Left renal cortex interstitium (tissue), 4 donors: ENCODE measurements around the gene IGSF3. TPM values are rescaled to one million over a fixed set of nuclear protein-coding genes. Genes with fewer than 3 reads are reported as not detected.
"Not testable (repeated sequence)": the region's sequence is repeated elsewhere in the genome, so short reads cannot be mapped to it uniquely, and the experiment has no call there.

Experiments
- DNase-seq, 4 donors: peaks; one replicate each; pipeline ENCODE4 v3.0.0-alpha.2; 2013; ENCODE audit warnings: low read depth in 4 of 4, low spot score in 2 of 4, missing footprints in 1 of 4
- polyA plus RNA-seq, 4 donors: library from polyadenylated mRNA; unstranded; fragments of 120-200 nt; gene quantifications; one replicate each; pipeline ENCODE4 v1.2.1, GENCODE V29; 2013; ENCODE audit not compliant: insufficient read length in 4 of 4

Gene IGSF3
- polyA plus RNA-seq, 4 donors, result 26.0 to 29.4 (median 28.7) TPM

GRCh38 chr1:116631996-116632925 is 35.3 kb downstream of the IGSF3 start:
- not testable (repeated sequence) for DNase-seq

GRCh38 chr1:116631554-116631953 is 36.0 kb downstream of the IGSF3 start:
- DNase-seq, result not testable (repeated sequence)

- DNase-seq, result not testable (repeated sequence)
These were observed 37.5 kb downstream of the IGSF3 start for GRCh38 chr1:116630057-116630456.

- DNase-seq, result not testable (repeated sequence)
These were observed 38.1 kb downstream of the IGSF3 start for GRCh38 chr1:116629441-116629840.

GRCh38 chr1:116628448-116628847 is 39.1 kb downstream of the IGSF3 start:
- DNase-seq, result no peak

DNA sequence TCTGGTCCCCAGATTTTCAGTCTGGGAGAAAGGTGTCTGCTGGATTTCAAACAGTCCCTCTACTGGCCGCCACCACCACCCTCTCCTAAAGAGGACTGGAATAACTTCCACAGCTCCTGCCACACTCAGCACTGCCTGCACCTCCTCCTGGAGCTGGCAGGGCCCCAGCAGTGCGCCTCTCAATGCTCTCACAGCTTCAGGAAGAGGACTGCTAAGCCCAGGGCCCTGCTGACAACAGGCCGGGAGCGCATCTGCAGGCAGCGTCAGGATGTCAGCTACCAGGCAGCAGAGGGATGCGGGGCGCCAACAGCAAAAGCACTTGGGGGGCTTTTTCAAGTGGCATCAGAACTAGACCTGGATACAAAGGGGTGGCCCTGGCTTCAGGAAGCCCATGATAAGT is 40.2 kb downstream of the IGSF3 start:
- not testable (repeated sequence) for DNase-seq

- DNase-seq, result not testable (repeated sequence)
These were observed 40.6 kb downstream of the IGSF3 start for GRCh38 chr1:116626915-116627314.

DNA sequence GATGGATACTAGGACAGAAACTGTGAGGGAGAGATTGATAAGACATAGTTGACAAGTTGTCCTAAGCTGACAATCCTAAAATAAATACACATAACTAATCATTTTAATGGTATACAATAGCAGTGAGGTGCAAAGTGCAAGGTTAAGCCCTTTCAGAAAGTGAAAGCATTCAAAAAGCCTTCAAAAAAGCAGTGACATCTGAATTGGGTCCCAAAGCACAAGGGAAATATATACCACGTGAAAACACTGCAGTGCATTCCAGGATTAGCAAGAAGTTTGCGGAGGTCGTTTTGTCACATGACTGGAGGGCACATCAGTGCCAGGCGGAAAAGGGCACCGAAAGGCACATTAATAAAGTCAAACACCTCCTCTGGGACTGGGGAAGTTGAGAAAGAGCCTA is 42.4 kb downstream of the IGSF3 start:
- DNase-seq, result not testable (repeated sequence)

DNA sequence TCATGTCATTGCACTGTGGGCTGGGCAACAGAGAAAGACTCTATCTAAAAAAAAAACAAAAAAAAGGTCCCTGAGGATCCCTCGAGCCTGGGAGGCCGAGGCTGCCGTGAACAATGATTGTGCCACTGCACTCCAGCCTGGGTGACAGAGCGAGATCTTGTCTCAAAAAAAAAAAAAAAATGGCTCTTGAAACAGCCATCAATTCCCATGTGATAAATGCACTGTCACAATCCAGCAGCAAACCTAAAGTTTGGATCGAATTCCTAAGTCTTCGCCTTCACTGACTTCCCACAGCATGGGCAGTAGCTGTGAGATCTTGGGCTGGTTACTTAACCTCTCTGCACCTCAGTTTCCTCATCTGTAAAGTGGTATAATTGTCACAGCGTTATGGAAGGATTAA is 43.5 kb downstream of the IGSF3 start:
- no peak for DNase-seq

DNA sequence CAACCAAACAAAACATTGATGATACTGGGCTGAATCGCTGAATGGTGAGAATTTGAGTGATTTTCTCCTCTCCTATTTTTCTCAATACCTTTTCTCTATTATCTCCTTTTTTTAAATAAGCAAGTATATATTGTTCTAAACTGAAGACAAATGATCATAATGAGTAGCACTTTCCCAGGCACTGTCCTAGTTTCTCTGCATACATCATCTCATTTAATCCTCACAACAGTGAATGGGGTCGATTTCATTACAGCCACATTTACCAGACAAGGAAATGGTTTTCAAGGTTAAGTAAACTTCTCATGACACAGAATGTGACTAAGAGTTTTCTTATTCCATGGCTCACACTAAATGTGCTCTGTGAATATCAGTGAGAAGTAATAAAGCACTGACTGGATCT is 45.0 kb downstream of the IGSF3 start:
- DNase-seq, result not testable (repeated sequence)

DNA sequence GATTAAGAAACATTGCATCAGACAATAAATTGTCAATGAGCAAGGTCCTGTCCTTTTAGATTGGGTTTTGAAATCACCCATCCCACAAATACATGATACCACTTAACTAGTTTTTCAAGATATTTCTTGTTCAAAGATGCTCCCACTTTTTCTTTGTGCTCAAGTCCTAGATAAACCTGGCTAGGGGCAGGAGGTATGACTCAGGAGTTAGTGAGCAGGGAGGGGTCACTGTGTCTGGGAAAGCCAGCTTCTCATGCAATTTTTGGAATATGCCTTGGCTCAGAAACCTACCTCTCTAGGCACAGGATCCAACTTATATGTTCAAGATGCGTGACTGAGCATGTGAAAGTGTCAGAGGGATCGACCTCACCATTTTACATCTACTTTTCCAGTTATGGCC is 45.8 kb downstream of the IGSF3 start:
- DNase-seq, result not testable (repeated sequence)

GRCh38 chr1:116620392-116620791 is 47.1 kb downstream of the IGSF3 start:
- DNase-seq, result not testable (repeated sequence)

- DNase-seq, result not testable (repeated sequence)
These were observed 48.4 kb downstream of the IGSF3 start for GRCh38 chr1:116619106-116619505.

GRCh38 chr1:116617808-116618207 is 49.7 kb downstream of the IGSF3 start:
- not testable (repeated sequence) for DNase-seq

GRCh38 chr1:116613825-116614224 is 53.7 kb downstream of the IGSF3 start:
- not testable (repeated sequence) for DNase-seq

DNA sequence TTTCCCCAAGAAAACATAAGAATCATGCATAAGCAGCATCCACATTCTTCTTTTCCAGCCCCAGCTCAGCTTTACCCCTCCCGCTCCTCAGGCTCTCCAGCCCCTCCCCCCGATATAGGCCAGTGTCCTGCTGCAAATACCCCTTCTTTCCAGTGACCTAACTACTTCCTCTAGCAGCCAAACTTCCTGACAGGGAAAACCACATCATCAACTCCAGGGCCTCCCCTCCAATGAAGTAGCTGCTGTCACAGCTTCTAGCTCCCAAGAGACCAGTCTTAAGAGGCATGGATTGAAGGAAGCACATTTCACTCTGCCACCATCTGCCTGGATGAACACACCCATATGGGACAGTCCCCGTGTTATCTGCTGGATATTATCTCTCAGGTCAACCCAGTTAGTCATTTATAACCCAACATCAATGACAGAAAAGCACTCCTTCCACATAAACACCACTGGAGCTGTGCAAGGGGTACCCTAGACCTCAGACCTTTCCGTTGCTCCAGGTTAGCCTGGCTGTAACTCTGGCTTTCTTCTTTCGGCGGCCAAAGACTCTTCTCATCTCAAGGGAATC is 57.6 kb downstream of the IGSF3 start:
- DNase-seq, result not testable (repeated sequence)

GRCh38 chr1:116608841-116609240 is 58.7 kb downstream of the IGSF3 start:
- DNase-seq, result not testable (repeated sequence)

DNA sequence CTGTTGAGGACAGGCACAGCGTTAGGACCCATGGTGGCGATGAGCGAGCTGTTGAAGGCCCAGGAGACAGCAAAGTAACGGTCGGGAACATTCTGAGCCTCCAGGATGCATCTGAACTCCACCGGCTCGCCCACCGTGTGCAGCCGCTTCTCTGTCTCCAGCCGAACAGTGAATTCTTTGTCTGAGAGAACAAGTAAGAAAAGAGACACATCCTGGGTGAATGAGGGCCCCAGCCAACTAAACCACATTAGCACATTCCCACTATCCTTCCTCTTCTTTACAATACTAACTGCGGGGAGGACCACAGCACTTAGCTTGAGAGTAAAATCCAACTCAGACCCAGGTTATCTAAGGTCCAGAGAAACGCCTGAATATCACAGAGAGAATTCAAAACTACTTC is 59.4 kb downstream of the IGSF3 start:
- not testable (repeated sequence) for DNase-seq

DNA sequence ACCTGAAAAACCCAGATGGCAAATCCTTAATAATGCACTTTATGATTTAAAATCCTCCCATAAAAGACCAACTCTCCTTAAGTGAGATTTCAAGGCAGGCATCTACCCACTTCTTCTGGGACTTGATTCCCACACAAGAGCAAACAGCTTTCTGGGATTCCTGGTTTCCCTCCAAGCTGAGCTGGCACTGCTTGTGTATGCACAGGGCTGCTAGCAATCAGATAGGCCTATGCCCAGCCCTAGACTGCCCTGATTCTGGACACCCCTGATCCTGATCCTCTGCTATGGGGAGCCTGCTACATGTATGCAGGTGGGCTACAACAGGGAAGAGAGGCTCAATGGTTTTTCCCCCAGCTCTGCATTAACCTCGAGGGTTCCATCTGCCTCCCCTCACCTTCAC is 60.1 kb downstream of the IGSF3 start:
- DNase-seq, result not testable (repeated sequence)

DNA sequence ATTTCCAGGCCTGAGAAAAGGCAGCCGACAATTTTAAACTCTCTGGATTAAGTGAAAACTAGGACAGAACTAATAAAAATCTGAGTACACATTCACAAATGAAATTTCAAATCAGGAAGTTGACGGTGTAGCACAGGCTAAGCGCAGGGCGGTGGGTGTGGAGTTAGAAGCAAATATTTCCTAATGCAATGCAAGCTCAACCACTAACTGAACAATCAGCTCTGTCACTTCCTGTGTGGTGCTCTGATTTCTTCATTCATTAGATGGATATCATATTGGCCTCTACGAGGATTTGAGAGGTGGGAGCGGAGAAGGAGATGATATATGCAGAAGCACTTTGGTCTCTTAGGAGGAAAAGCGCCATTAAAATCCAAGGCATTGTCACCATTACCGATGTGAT is 61.5 kb downstream of the IGSF3 start:
- DNase-seq, result not testable (repeated sequence)

DNA sequence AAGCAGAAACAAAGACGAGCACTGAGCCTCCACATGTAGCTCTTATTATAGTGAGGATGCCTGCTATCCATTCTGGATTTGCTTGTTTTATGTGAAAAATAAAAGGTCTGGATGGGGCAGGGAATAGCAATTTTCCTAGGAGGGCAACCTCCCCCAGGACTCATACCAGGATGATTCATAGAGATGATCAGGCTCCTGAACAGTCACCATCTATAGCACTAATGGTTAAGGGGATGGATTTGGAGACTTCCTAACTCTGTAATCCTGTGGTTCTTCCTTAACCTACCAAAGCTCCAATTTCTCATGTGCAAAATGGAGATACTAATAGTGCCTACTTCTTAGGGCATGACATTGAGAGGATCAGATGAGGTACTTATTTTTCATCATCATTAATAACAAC is 62.2 kb downstream of the IGSF3 start:
- DNase-seq, result no peak

DNA sequence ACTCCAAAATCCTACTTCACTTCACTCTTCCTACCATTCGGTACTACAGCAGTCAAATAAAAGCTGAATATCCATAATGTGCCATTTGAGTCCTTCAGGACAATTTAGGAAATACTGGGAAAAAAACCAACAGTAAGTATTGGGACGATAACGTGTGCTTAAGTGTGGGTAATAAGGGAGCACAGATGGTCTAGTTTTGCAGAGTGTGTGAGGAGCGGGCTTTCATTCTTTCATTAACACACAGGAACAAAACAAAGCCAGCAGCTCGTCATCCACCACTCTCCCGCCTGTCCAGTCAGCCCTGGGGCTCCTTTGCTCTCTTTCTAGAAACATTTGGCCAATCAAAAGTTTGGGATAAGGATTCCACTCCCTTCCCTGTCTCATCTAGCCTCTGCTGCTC is 63.1 kb downstream of the IGSF3 start:
- not testable (repeated sequence) for DNase-seq
